ENCODE measurements around the gene FGFR3. TPM values are rescaled to one million over a fixed set of nuclear protein-coding genes. Genes with fewer than 3 reads are reported as not detected.

FGFR3 gene
- total RNA-seq, 4 donors from 2014 or later, result 1.2 to 2.0 (median 1.6) TPM

DNA sequence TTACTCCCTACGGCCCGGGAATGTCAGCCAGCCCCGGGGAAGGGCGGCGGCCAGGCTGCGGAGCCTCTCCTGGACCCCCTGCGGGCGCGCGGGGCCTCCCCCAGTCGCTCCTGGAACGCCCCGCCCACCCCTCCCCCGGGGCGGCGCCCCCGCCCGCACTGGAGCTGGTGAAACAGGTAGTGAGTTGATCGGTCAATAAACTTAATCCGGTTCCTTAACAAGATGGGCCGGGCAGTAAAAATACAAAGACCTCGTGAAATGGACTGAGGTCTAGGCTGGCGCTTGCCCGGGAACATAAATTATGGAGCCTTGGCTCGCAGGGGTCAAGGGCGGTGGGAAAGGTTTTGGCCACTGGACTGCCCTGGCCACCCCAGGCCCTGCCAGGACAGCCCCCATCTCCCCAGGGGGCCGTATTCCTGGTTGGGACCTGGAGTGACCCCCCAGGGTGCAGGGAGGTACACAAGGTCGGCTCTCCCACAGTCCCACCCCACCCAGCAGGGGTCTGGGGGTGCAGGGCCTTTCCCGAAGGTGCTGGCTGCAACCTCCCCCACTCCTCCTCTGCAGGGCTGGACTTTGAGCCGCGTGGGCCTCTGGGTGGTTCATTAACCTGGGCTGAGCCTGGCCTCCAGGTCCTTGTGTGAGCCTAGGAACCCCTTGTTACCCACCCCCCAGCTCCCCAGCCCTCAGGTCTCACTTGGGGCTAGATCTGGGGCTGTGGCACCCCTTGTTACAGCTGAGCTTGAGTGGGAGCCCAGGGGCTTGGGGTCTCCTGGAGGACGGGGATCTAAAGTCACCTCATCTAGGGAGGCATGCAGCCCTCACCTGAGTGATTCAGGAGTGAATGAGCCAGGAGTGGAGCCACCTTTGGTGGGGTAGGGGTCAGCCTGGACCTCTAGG lies 2.5 kb downstream of the FGFR3 start:
- H3K27me3 ChIP-seq, result peaks cover 12 to 86% (median 37%) of the 10 kb centered on the region in 4 donors
- H3K36me3 ChIP-seq, result no peaks in the 10 kb centered on the region
- H3K9me3 ChIP-seq, result no peaks in the 10 kb centered on the region
- TF ChIP-seq CTCF (IDR thresholded peaks at IDR 0.05), result no peak
- TF ChIP-seq POLR2A (IDR thresholded peaks at IDR 0.05; ENCODE audit: low read depth), result no peak
- TF ChIP-seq POLR2AphosphoS5 (IDR thresholded peaks at IDR 0.05), result no peak
- TF ChIP-seq EP300 (IDR thresholded peaks at IDR 0.05), result no peak
- intact Hi-C loops (cut with DNase I), result no loop called here
- 45% methylated on average over 17 of the region's 32 CpGs for WGBS
- H3K27ac ChIP-seq (replicated peaks in 1 of 4), result no peak overlapping the region
- no peak for DNase-seq (ENCODE audit: extremely low spot score)
- peak overlapping the region; percentile 54 to 67 (median 56) for H3K4me3 ChIP-seq
- H3K4me1 ChIP-seq, result peaks cover 15 to 34% (median 28%) of the 10 kb centered on the region in 4 donors

GRCh38 chr4:1796486-1797204 lies 3.6 kb downstream of the FGFR3 start:
- Histone ChIP-seq H3K4me1 (peaks cover 15 to 34% (median 28%) of the 10 kb centered on the region in 4 donors), H3K27me3 (peaks cover 12 to 97% (median 37%) of the 10 kb centered on the region in 4 donors), H3K36me3 (no peaks in the 10 kb centered on the region), H3K9me3 (no peaks in the 10 kb centered on the region), H3K27ac (replicated peaks in 1 of 4) (no peak overlapping the region), H3K4me3 (no peak overlapping the region)
- no peak for DNase-seq (ENCODE audit: extremely low spot score)
- TF ChIP-seq POLR2A (IDR thresholded peaks at IDR 0.05; ENCODE audit: low read depth) (no peak), EP300 (IDR thresholded peaks at IDR 0.05) (no peak), CTCF (IDR thresholded peaks at IDR 0.05) (no peak), POLR2AphosphoS5 (IDR thresholded peaks at IDR 0.05) (no peak)
- 92% methylated on average over 14 of the region's 14 CpGs for WGBS
- intact Hi-C loops (cut with DNase I), result no loop called here

DNA sequence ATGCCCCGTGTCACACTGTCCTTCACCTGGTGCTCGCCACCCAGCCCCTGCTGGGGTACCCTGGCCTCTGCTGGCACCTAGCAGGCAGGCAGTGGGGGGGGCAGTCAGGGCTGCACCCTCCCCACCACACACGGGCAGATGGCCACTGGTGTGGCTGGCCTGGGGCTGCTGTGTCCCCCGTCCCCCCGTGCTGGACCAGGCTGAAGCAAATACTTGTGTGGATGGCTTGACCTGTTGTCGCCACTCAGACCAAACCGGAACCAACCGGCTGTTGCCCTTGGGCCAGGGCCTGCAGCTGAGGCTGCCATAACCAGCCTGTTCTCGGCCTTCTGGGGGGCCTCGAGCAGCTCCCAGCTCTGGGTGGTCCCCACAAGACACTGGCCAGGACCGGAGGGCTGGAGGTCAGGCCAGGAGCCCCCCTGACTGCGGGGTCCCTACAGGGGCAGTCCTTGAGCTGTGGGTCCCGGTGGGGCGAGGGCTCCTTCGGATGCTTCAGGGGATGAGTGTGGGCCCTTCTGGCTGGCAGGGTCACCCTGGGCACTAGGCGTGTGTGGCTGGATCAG lies 4.3 kb downstream of the FGFR3 start:
- Histone ChIP-seq H3K4me1 (peaks cover 15 to 34% (median 29%) of the 10 kb centered on the region in 4 donors), H3K27me3 (peaks cover 12 to 91% (median 35%) of the 10 kb centered on the region in 4 donors), H3K4me3 (no peak overlapping the region), H3K27ac (replicated peaks in 1 of 4) (no peak overlapping the region), H3K9me3 (no peaks in the 10 kb centered on the region), H3K36me3 (no peaks in the 10 kb centered on the region)
- no CpG with 5 or more reads among the region's 16 CpGs for WGBS
- TF ChIP-seq CTCF (IDR thresholded peaks at IDR 0.05) (no peak), EP300 (IDR thresholded peaks at IDR 0.05) (no peak), POLR2A (IDR thresholded peaks at IDR 0.05; ENCODE audit: low read depth) (no peak), POLR2AphosphoS5 (IDR thresholded peaks at IDR 0.05) (no peak)
- intact Hi-C loops (cut with DNase I), result no loop called here
- DNase-seq (ENCODE audit: extremely low spot score), result no peak

DNA sequence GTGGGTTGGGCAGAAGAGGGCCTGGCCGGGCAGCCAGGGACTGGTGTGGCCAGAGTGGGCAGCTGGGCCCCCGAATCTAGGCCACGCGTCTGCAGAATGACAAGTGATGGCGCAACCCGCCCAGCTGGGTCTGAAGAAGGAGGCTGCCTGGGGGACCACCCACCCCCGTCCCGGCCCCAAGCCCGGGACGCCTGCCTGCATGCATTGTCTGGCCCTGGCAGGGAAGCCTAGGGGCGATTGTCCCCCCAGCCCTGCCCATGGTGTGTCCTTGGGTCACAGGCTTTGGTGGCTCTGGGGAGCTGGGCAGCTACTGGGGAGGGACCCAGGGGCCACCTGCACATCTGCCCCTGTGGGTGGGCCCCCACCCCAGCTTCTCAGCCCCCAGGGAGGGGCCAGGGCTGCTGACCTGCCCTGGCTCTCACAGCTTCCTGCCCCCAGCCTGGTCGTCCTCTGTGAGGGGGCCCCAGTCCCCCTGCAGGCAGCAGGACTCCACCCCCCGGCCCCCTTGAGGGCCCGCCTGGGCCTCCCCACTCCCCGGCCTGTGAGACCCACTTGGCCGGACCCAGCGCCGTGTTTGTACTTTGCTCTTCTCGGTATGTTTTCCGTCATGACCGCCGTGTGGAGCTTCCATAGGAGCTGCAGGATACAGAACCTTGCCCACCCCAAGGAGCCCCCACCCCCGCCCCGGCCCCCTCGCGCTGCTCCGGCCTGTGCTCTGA lies 4.9 kb downstream of the FGFR3 start:
- no peak for DNase-seq (ENCODE audit: extremely low spot score)
- H3K36me3 ChIP-seq, result no peaks in the 10 kb centered on the region
- TF ChIP-seq EP300 (IDR thresholded peaks at IDR 0.05), result no peak
- TF ChIP-seq POLR2A (IDR thresholded peaks at IDR 0.05; ENCODE audit: low read depth), result no peak
- no peak for TF ChIP-seq CTCF (IDR thresholded peaks at IDR 0.05)
- no peak for TF ChIP-seq POLR2AphosphoS5 (IDR thresholded peaks at IDR 0.05)
- H3K27me3 ChIP-seq, result peaks cover 12 to 86% (median 33%) of the 10 kb centered on the region in 4 donors
- intact Hi-C loops (cut with DNase I), result no loop called here
- H3K27ac ChIP-seq (replicated peaks in 1 of 4), result no peak overlapping the region
- WGBS, result 84% methylated on average over 14 of the region's 27 CpGs
- peaks cover 15 to 29% (median 24%) of the 10 kb centered on the region in 4 donors for H3K4me1 ChIP-seq
- no peak overlapping the region for H3K4me3 ChIP-seq
- H3K9me3 ChIP-seq, result no peaks in the 10 kb centered on the region

Measured in esophagus muscularis mucosa (tissue), 4 donors.